Measurements from ENCODE around the gene TNKS1BP1.

Gene TNKS1BP1

DNA sequence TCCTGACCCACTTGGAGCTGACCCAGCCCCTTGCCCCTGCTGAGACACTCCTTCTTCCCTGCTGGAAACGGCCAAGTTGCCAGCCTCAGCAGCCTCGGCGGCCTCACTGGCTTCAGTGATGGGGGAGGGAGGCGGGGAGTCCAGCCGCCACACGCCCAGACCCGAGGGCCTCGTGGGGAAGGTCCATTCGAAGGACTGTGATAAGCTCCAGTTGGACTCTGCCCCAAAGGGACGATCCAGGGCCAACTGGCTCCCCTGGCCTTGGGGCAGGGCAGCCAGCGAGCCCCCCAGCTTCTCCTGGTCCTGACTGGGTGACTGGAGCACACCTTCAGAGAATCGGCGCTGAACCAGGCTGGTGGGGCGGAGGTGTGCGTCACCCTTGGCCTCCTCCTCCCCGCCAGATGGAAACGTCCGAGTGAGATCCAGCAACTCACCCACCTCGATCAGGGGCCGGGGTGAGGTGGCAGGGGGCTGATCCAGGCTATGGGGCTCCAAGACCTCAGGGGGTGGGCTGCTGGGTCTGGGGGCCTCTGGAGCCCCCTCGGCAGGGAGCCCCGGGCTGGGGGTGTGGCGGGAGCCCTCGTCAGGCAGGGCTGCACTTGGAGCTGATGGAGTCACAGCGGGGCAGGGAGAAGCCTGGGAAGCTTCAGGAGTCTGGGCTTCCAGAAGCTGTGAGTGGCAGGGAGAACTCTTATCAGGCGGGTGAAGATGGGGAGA is 11.5 kb downstream of the TNKS1BP1 start:
- Mint-ChIP-seq H3K27ac (no peak overlapping the region), H3K36me3 (ENCODE audit: low read depth) (peaks cover 36% of the 10 kb centered on the region), H3K4me1 (peaks cover 44% of the 10 kb centered on the region), H3K4me3 (no peak overlapping the region), H3K27me3 (ENCODE audit: low read depth) (no peaks in the 10 kb centered on the region), H3K9me3 (no peaks in the 10 kb centered on the region)
- TF ChIP-seq, protein P1, sequence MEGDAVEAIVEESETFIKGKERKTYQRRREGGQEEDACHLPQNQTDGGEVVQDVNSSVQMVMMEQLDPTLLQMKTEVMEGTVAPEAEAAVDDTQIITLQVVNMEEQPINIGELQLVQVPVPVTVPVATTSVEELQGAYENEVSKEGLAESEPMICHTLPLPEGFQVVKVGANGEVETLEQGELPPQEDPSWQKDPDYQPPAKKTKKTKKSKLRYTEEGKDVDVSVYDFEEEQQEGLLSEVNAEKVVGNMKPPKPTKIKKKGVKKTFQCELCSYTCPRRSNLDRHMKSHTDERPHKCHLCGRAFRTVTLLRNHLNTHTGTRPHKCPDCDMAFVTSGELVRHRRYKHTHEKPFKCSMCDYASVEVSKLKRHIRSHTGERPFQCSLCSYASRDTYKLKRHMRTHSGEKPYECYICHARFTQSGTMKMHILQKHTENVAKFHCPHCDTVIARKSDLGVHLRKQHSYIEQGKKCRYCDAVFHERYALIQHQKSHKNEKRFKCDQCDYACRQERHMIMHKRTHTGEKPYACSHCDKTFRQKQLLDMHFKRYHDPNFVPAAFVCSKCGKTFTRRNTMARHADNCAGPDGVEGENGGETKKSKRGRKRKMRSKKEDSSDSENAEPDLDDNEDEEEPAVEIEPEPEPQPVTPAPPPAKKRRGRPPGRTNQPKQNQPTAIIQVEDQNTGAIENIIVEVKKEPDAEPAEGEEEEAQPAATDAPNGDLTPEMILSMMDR (IDR thresholded peaks at IDR 0.05; ENCODE audit: unreplicated experiment in 3 of 3), result no peak

DNA sequence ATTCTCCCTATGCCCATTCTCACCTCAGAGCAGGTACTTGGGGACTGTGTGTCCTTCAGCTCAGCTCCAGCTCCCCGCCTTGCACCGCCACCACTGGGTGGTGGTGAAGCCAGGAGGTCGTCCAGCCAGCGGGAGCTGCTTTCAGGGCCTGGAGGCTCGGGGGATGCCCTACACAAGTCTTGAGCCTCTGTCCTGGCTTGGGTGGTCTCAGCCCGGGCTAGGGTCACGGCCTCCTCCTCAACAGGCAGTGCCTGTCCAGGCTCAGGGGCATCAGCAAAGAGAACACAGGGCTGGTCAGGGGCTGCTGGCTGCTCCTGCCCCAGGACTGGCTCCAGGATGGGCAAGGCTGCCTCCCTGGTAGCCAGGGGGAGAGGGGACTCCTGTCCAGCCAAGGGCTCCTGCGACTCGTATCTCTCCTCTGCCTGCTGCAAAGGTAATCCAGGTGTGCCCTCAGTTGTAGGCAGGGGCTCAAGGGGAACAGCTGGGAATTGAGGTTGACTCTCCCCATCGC is 12.2 kb downstream of the TNKS1BP1 start:
- H3K36me3 Mint-ChIP-seq (ENCODE audit: low read depth), result peaks cover 40% of the 10 kb centered on the region
- no peaks in the 10 kb centered on the region for H3K9me3 Mint-ChIP-seq
- peak overlapping the region; percentile 53 to 84 (median 65) for H3K27ac Mint-ChIP-seq
- no peaks in the 10 kb centered on the region for H3K27me3 Mint-ChIP-seq (ENCODE audit: low read depth)
- peaks cover 50% of the 10 kb centered on the region for H3K4me1 Mint-ChIP-seq
- peak overlapping the region in 2 of 3 experiments; percentile 51 to 69 for H3K4me3 Mint-ChIP-seq
- TF ChIP-seq, protein P1 (IDR thresholded peaks at IDR 0.05; ENCODE audit: unreplicated experiment in 3 of 3), result no peak

DNA sequence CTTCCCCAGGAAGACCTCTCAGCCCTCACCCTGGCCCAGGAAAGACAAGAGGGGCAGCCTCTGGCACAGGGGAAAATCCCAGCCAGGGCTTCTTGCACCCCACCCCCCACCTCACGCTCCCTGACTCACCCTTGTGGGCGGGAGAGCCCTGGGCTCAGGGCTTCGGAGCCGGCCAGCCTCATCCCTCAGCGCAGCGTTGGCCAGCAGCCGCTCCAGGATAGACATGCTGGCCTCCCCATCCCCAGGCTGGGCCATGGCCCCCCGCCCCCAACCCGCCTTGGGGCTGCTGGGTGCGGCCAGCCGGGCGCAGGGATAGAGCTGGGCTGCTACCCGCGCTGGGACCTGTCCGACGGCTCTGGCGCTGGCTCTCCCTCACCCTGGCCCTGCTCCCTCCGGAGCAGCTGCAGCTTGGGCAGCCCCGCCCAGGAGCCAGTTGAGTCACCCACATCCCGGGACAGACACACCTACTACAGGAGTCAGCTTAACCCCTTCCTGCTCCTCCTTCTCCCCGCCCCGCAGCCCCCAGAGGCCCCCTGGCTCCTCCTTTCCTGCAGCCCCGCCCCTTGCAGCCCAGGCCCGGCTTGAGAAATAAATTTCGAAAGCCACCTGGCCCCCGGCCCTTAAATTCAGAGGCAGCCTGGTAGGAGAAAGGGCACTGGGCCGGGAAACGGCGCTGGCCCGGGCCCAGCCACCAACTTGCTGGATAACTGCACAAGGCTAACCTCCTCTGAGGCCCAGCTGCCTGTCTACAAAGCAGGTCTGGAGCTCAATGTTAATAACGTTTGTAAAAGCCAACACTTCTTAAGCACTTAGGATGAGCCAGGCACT is 13.4 kb downstream of the TNKS1BP1 start:
- peaks cover 63% of the 10 kb centered on the region for H3K4me1 Mint-ChIP-seq
- TF ChIP-seq, protein P1 (IDR thresholded peaks at IDR 0.05; ENCODE audit: unreplicated experiment in 3 of 3), result no peak
- H3K27me3 Mint-ChIP-seq (ENCODE audit: low read depth), result no peaks in the 10 kb centered on the region
- H3K4me3 Mint-ChIP-seq, result peak overlapping the region; percentile 65 to 72 (median 67)
- peak overlapping the region; percentile 53 to 84 (median 79) for H3K27ac Mint-ChIP-seq
- no peaks in the 10 kb centered on the region for H3K9me3 Mint-ChIP-seq
- H3K36me3 Mint-ChIP-seq (ENCODE audit: low read depth), result peaks cover 45% of the 10 kb centered on the region

DNA sequence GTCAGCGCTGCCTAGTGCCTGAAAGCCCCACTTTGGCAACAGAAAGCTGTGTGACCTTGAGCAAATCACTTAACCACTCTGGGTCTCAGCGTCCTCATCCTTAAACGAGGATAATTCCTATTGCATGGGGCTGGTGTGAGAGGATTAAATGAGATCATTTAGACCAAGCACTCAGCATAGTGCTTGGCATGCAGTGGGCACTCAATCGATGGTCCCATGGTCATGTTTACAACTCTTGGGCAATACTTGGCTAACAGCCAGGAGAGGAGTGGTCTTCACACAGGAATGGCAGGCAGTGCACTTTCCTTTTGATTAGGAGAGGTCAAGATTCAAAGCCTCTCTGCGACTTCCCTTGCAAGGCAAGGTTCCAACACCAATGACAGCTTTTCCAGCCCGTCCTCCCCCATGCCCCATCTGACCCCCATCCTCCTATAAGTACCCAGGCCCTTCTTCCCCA is 14.1 kb downstream of the TNKS1BP1 start:
- peak overlapping the region; percentile 65 to 72 (median 67) for H3K4me3 Mint-ChIP-seq
- no peaks in the 10 kb centered on the region for H3K9me3 Mint-ChIP-seq
- TF ChIP-seq, protein P1 (IDR thresholded peaks at IDR 0.05; ENCODE audit: unreplicated experiment in 3 of 3), result no peak
- H3K4me1 Mint-ChIP-seq, result peaks cover 65% of the 10 kb centered on the region
- peaks cover 45% of the 10 kb centered on the region for H3K36me3 Mint-ChIP-seq (ENCODE audit: low read depth)
- peak overlapping the region; percentile 53 to 84 (median 71) for H3K27ac Mint-ChIP-seq
- H3K27me3 Mint-ChIP-seq (ENCODE audit: low read depth), result no peaks in the 10 kb centered on the region

DNA sequence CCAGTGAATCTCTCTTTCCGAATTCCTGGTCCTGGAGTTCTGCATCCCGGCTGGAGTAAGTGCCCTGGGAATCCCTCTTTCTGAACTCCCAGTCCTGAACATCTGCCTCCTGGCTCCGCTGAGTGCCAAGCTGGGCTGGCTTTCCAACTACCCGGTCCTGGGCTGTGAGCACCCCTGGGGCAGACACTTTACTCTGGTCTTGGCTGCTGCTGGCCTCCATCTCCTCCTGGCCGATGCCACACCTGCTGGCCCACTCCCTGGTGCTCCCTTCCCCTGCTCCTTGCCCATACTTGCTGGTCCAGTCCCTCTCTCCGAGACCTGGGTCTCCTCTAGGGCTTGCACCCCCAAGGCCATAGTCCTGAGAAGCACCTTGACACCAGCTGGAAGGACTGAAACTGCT is 14.7 kb downstream of the TNKS1BP1 start:
- Mint-ChIP-seq H3K27me3 (ENCODE audit: low read depth) (no peaks in the 10 kb centered on the region), H3K4me3 (no peak overlapping the region)

More for the DNA sequence above, 14.7 kb downstream of the TNKS1BP1 start:
- H3K9me3 Mint-ChIP-seq, result no peaks in the 10 kb centered on the region
- H3K27ac Mint-ChIP-seq, result peak overlapping the region; percentile 7 to 53 (median 52)
- H3K36me3 Mint-ChIP-seq (ENCODE audit: low read depth), result peaks cover 45% of the 10 kb centered on the region
- peaks cover 65% of the 10 kb centered on the region for H3K4me1 Mint-ChIP-seq
- TF ChIP-seq, protein P1 (IDR thresholded peaks at IDR 0.05; ENCODE audit: unreplicated experiment in 3 of 3), result no peak

Data from nephron (organoid).